HG03442 (cell line): ENCODE results near the gene RGS3.

Experiments
- ATAC-seq: cut with Tn5 transposase; IDR thresholded peaks from one replicate; pipeline ENCODE4 v1.9.1; 2021; ENCODE audit warnings: mild to moderate bottlenecking, moderate library complexity; ENCODE audit not compliant: unreplicated experiment

Gene RGS3

DNA sequence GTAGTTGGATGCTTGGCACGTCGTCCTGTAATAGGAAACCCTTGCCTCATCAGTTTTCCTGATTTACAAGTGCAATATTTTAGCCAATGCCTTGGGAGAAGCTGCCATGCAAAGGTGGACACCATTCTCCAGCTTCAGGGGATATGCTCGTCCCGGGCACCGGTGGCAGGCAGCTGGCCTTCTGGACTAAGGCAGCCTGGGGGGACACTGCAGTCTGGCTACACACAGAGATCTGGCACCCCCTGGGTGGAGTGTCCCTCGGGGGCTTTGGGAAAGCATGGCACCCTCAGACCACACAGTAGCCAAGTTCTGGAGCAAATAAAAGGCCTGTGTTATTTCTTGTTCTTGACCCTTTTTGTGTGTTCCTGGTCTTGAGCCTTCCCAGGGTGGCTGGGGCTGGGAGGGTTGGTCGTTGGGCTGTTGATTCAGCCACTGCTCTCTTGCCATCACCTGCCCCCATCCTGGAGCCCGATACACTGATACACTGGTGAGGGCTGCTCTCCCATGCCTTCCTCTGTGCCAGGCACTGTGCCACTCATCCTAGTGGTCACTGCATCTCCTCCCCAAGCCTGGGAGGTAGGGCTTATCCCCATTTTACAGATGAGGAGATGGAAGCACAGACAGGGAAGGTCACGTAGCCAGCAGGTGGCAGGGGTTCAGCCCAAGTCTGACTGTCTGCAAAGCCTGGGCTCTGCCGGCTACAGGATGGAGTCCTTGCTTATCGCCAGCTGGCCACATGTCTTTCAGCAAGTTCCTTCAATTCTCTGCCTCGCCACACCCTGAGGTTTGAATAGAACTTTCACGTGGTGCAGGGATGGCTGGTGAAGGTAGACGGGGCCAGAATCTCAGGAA, 134.1 kb downstream of the RGS3 start:
- no peak for ATAC-seq

DNA sequence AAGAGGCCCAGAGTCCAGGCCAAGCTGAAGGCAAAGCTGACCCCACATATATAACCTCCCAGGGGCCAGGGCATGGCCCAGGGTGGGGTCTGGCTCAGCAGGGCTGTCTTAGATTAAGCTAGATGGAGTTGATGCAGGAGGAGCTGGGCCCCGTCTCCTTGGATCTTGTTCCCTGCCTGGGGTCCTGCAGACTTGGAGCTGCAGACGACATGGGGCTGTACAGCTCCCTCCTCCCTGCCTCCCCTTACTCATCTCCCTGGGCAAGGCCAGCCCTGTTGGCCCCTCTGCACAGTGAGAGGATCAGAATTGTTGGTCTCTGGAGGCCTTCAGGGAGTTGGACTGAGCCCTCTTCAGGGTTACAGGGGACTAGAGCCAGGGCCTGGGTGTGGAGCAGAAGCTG, 134.9 kb downstream of the RGS3 start:
- ATAC-seq: no peak

DNA sequence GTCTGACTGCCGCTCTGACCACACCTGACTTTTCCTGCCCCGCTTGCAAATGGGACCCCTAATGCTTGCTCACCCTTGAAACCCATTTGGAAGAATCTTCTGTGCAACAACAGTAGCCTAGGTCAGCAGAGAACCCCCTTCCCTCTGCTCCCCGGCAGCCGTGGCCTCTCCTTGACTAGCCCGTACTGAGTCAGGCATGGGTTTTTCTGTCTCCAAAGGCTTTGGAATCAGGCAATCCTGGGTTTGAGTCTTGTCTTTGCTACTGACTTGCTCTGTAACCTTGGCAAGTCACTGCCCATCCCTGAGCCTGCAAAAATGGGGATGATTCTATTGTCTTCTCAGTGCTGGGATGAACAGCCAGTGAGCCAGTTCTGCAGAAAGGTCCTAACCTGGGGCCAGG, 135.4 kb downstream of the RGS3 start:
- ATAC-seq: no peak

DNA sequence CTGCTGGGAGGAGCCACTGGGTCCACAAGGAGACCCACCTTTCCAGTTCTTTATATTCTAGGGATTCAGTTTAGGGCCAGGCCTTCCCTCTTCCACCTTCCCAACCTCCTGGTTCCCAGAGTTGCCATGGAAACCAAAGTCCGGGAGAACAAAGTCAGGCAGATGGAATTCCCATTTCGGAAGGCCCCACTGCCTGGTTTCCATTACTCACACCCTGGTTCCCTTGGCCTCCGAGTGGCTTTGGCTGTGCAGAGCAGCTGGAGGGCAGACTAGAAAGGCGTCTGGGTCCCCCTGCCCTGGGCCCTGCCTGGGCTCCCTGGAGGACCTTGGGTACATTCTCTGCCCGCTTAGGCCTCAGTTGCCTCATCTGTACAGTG, 136.1 kb downstream of the RGS3 start:
- ATAC-seq: no peak

DNA sequence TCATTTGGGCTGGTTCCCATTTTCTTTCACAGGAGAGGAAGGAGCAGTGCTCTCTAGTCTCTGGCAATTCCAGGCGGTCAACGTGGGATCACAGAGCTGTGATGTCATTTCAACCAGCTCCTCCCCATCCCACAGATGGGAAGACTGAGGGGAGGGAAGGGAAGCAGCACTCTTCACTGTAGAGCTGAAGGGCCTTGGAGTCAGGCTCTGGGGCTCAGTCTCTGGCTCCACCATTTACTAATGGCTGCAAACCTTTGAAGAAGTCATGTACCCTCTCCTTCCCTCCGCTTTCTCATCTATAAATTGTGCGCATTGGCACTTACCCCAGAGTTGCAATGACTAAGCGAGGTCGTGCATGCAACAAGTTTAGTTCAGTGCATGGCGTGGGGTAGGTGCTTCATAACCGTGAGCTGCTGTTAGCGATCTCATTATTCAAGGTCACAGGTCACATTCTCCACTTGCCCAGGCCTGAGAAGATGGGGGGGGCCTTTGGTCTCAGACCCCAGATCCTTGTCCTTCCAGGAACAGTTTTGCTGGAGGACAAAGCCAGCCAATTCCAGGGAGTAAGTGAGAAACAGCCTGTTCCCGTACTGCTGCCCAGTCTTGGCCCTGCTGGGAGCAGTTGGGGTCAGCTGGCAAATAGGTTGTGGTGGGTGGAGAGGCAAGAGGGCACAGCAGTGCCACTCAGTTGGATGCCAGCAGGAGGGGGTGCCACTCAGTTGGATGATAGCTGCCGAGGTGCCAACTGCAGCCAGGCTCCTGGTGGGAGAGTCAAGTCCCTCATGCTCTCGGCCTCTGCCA, 136.7 kb downstream of the RGS3 start:
- no peak for ATAC-seq

DNA sequence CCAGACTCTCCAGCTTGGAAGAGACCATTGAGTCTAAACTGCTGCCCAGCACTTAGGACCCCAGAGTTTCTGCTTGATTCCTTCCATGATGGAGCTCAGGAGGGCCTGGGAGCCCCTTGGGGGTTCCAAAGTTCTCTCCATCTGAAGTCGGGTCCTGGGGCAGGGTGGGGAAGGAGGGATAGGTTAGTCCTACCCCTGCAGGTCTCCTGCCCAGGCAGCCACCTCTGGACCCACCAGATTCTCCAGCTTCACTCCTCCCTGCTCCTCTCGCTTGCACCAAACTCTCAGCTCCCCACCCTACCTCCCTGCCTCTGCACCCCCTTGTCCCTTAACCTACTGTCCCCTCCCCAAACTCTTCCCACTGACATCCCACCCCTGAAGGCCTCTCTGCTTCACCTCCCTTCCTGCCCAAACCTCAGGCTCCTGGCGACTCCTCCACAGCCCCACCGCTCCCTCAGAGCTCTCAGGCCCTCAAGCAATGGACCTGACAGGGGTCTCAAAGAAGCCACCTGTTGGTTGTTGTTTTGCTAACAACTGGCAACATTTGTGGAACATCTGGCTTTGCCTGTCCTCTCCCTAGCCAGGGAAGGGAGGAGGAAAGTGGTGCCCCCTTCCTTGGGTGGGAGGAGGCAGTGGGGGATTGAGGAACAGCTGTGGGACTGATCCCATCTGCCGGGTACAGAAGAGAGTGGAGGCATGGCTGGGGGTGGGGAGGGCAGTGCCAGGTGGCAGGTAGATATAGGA, 137.5 kb downstream of the RGS3 start:
- no peak for ATAC-seq

DNA sequence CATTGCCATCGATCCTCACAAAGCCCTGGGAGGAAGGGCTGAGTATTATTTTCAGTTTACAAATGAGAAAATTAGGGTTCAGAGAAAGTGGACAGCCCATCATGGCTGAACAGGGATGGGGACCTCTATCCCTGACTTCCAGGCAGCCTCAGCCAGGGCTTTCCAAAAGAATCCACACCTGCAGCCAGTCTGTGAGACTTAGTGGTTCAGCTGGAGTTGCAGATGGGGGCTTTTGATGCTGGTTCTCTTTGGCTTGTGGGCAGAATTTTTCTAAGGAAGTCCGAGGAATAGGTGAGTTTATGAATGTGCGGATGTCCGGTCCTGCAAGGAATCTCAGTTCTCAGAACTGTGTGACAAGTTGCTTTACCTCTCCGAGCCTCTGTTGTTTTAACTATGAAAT, 138.1 kb downstream of the RGS3 start:
- ATAC-seq: no peak

DNA sequence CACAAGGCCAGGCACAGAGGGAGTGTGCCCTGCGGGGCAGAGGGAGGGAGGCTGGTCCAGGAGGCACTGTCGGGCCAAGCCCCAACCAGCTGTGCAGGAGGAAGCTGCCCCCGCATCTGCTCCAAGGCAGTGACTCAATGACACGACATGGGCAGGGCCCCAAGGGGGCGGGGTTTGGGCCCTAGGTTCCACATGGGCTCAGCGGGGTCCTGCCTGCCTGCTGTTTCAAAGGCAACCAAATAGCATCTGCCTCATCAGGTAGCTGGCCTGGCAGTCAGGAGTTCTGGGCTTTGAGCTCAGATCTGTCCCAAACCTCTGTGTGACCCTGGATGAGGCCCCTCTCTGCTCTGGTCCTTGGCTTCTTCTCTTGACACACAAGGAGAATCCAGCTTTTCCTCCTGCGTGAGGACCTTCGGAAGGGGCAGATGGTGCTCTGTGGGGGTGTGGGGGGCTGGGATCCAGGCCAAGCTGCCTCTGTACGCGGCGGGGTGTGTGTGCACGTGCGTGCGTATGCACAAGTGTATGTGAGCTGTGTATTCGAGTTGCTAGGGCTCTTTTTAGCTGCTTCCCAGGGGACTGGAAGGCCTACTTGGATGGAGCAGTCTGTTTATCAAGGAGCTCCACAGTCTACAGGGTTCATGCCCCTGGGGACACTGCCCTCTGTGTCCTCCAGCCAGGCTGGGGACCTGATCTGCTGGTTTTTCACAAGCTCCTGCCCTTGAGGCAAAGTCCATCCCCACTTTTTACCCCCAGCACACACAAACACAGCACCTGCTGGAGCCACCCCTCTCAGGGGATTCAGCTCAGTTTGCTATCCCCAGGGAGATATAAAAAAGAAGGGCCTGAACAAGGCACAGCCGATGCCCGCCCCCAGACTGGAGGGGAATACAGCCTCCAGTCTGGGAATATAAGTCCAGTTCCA, 138.9 kb downstream of the RGS3 start:
- peak; percentile 91 for ATAC-seq

DNA sequence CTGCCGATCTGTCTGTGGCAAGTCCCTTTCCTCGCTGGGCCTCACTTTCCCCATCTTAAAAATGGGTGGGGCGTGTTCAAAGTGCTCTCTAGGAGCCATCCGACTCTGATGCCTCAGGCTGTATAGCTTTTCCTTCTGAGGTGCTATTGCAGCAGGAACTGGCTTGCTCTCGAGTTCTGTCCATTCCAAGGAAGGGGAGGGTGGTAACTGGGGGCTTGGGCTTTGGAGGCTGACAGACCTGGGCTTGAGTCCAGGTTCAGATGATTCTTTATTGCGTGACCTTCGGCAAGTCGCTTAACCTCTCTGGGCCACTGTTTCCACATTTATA, 139.5 kb downstream of the RGS3 start:
- no peak for ATAC-seq

DNA sequence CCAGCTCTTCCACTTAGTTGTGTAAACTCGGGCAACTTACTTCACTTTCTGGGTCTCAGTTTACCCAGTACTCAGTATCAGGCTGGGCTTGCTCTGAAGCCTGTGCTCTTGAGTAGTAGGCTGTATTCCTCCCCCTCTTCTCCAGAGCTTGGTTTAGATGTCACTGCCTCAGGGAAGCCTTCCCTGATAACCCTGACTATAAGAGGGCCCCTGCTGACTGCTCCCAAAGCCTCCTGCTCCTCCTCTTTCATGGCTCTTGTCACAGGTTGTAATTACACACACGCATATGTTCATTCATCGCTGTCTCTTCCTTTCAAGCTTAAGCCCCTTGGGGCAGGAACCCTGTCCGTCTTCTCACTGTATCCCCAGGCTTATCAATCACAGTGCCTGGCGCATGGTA, 140.2 kb downstream of the RGS3 start:
- ATAC-seq: no peak

DNA sequence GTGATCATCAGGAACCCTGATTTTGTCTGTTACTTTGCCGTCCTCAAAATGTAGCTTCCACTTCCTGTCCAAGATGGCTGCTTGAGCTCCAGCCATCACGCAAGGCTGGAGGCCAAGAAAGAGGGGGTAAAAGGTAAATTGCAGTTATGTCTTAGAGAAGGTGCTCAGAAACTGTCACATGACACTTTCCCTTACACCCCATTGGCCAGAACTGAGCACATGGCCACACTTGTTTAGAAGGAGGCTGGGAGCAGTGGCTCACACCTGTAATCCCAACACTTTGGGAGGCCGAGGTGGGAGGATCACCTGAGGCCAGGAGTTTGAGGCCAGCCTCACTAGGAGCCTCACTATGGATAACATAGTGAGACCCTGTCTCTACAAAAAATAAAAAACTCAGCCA, 140.9 kb downstream of the RGS3 start:
- ATAC-seq: no peak

DNA sequence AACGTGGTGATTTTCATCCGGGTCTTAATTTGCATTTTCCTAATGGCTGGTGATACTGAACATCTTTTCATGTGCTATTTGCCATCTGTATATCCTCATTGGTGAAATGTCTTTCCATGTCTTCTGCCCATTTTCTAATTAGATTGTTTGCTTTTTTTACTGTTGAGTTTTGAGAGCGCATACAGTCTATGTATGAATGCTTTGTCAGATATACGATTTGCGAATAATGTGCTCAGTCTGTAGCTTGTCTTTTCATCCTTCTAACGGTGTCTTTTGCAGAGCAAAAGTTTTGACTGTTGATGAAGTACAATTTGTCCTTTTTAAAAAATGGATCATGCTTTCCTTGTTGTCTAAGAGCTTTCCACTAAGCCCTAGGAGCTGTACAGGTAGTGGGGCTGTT, 143.0 kb downstream of the RGS3 start:
- ATAC-seq: no peak

DNA sequence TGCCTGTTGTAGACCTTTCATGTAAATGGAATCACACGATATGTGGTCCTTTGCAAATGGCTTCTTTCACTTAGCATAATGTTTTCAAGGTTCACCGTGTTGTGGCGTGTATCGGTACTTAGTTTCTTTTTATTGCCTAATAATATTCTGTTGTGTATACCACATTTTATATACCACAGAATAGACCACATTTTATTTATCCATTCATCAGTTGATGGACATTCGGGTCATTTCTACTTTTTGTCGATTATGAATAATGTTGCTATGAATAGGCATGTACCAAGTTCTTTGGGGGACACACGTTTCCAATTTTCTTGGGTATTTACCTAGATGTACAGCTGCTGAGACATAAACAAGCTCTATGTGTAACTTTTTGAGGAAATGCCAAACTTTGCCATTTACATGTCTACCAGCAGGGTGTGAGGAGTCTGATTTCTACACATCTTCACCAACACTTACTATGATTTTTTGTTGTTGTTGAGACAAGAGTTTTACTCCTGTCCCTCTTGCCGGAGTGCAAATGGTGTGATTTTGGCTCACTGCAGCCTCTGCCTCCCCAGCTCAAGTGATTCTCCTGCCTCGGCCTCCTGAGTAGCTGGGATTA, 144.7 kb downstream of the RGS3 start:
- no peak for ATAC-seq

DNA sequence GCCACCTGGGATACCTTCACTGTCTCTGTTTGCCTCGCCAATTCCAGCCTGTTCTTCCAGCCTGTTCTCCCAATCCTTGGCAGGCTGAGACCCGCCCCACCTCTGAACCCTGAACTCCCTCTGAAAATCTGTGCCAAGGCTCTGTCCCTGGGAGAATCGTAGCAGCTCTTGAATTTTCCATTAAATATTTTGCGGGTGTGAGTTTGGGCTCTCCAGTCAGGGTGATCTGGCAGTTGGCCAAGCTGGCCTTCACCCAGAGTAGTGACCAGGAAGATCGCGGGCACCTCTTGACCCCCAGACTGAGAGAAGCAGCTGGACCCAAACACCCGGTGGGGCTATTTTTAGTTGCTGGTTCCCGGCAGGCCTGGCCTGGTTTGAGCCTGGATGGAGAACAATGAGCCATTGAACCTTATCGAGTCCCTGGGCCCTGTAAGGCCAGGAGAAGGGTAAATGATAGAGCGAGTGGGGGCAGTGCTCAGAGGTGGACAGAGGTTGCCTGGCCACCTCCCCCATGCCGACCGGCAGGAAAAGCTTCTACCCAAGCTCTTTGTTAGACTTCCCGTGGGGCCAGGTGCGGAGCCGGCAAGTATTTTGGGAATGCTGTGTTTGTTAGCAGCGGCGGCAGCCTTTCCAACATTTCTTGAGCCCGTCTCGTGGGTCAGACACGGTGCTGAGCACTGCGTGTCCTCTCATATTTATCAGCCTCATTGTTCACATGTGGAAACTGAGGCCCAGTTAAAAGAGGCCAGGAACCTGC, 146.2 kb downstream of the RGS3 start:
- ATAC-seq: no peak

DNA sequence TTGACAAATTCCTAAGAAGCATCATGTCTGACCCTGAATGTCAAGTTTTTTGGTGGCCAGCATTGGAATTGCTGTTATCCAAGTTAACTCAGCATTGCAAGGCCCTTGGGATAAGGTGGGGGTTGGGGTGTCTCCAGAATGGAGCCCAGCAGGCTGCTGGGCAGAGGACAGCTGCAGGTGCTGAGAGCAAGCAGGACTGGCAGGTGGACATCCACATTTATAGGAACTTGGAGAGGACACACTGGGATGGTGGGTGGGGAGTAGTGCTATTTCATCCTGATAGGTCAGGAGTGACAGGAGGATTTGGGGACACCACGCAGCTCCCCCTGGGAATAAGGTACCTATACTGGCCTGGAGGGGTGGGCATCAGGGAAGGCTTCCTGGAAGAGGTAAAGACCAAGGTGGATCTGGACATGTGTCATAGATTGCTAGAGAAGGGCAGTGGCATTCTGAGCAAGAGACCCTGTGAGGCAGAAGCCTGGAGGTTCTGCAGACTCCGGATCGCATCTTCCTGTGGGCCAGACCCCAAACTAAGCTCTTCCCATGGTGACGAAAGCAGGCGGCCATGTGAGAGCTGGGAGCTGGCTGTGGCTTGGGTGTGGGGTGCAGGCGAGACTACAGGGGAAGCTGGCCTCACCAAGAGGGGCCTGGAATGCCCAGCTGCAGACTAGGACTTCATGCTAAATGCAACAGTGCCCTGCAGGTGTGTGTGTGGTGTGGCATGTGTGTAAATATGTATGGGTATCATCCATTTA, 148.1 kb downstream of the RGS3 start:
- ATAC-seq: no peak

DNA sequence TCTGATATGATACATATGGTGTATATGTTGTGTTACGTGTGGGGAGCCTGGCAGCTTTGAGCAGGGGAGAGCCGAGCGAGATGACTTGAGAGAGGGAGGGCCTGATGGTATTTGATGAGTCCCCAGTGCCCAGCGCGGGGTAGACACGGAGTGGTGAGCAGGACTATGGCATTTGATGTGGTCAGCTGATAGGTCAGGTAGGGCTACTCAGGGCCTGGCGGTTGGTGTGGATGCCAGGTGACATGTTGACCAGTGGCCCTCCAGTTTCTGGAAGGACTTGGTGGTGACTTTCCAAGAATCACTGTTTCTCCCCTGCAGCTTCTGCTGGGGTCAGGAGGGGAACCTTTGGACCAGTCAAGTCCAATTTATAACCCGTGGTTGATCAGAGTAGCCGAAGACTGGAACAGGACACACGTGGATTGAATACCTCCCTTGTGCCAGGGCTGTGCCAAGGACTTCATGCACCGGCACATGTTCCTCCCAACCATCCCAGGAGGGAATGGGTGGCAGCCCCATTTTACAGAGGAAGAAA, 148.8 kb downstream of the RGS3 start:
- ATAC-seq: no peak

DNA sequence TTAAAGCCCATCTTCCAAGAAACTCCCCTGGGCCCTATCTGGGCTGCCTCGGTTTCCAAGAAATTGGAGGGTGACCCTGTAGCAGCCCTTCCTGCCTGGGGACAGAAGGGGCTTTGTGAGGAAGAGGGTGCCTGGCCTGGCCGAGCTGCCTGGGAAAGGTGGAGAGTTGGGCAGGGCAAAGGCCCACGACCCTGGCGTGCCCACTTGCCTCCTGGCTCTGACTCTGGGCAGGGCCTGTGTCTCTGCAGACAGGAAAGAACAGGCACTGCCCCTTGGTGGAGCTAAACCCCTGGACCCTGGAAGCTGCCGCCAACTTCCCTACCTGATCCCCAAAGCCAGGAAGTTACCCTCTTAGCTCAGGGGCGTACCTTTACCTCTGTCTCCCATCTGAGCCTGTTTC, 149.3 kb downstream of the RGS3 start:
- no peak for ATAC-seq

DNA sequence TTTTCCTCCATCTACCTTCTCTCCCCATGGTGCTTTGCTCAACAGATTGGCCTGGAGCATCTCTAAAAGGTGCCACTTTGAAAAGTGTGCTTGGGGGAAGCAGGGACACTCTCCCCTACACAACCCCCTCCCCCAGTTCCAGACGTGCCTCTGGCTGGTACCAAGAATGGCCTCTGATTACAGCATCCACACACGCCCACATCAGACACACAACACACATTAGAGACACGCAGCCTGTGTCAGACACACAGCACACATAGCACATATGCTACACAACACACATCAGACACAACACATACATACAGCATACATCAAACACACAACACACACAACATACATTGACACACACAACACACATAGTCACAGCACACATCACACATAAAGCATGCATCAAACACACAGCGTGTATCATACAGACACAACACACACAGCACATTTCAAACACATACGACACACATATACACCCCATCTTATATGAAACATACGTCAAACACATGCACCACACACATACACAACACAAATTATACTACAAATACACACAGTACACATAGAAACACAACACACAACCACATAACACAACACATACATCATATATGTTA, 150.4 kb downstream of the RGS3 start:
- ATAC-seq: no peak
